Activated CD4-positive, alpha-beta T cell treated with anti-CD3 and anti-CD28 coated beads for 4 hours (primary cell): ENCODE data around the gene SDK1.
"Not testable (repeated sequence)": the region's sequence is repeated elsewhere in the genome, so short reads cannot be mapped to it uniquely, and the experiment has no call there.

Experiments
- DNase-seq, 2 donors: peaks; one replicate each; pipeline ENCODE4 v3.0.0-alpha.2; 2020

The SDK1 gene

GRCh38 chr7:3941706-3942105, 640.7 kb downstream of the SDK1 start:
- not testable (repeated sequence) for DNase-seq

GRCh38 chr7:3942276-3942675, 641.2 kb downstream of the SDK1 start:
- no peak for DNase-seq

- DNase-seq: no peak
Measured at GRCh38 chr7:3942816-3943745, 642.0 kb downstream of the SDK1 start.

- no peak for DNase-seq
Measured at GRCh38 chr7:3943779-3944520, 642.9 kb downstream of the SDK1 start.

GRCh38 chr7:3949242-3949640, 648.2 kb downstream of the SDK1 start:
- no peak for DNase-seq

GRCh38 chr7:3950249-3950648, 649.2 kb downstream of the SDK1 start:
- no peak for DNase-seq

- DNase-seq: no peak
Measured at GRCh38 chr7:3951316-3952055, 650.4 kb downstream of the SDK1 start.

- DNase-seq: no peak
Measured at GRCh38 chr7:3953133-3953532, 652.1 kb downstream of the SDK1 start.

GRCh38 chr7:3953946-3954345, 652.9 kb downstream of the SDK1 start:
- DNase-seq: no peak

GRCh38 chr7:3955026-3955425, 654.0 kb downstream of the SDK1 start:
- no peak for DNase-seq

GRCh38 chr7:3955751-3956696, 655.0 kb downstream of the SDK1 start:
- no peak for DNase-seq

GRCh38 chr7:3956949-3957348, 655.9 kb downstream of the SDK1 start:
- no peak for DNase-seq

GRCh38 chr7:3957472-3958108, 656.5 kb downstream of the SDK1 start:
- DNase-seq: no peak

- DNase-seq: no peak
Measured at GRCh38 chr7:3958109-3958483, 657.0 kb downstream of the SDK1 start.

GRCh38 chr7:3959364-3959763, 658.3 kb downstream of the SDK1 start:
- no peak for DNase-seq

GRCh38 chr7:3960050-3960763, 659.2 kb downstream of the SDK1 start:
- DNase-seq: no peak

GRCh38 chr7:3960942-3961341, 659.9 kb downstream of the SDK1 start:
- DNase-seq: no peak

- DNase-seq: no peak
Measured at GRCh38 chr7:3961857-3962503, 660.9 kb downstream of the SDK1 start.

- DNase-seq: not testable (repeated sequence)
Measured at GRCh38 chr7:3963768-3964167, 662.7 kb downstream of the SDK1 start.

- no peak for DNase-seq
Measured at GRCh38 chr7:3964980-3965606, 664.0 kb downstream of the SDK1 start.
